Neural crest cell (in vitro differentiated cells): ENCODE results near the gene ESPL1. TPM values are rescaled to one million over a fixed set of nuclear protein-coding genes. Genes with fewer than 3 reads are reported as not detected.
"Not testable (repeated sequence)": the region's sequence is repeated elsewhere in the genome, so short reads cannot be mapped to it uniquely, and the experiment has no call there.

Experiments used
- DNase-seq: peaks from one replicate; pipeline ENCODE4 v3.0.0; 2021; ENCODE audit warnings: low read depth, mixed read lengths, low spot score
- H3K27ac Mint-ChIP-seq: one replicate; pipeline ENCODE4 v1.8.0; 2021; ENCODE audit warnings: mild to moderate bottlenecking, mixed read lengths; ENCODE audit not compliant: unreplicated experiment
- H3K27me3 Mint-ChIP-seq: 2 replicates; pipeline ENCODE4 v1.8.0; 2021; ENCODE audit warnings: low read depth, mild to moderate bottlenecking, mixed read lengths
- H3K36me3 Mint-ChIP-seq: 2 replicates; pipeline ENCODE4 v1.8.0; 2021; ENCODE audit warnings: low read depth, mild to moderate bottlenecking, mixed read lengths
- H3K4me1 Mint-ChIP-seq: 2 replicates; pipeline ENCODE4 v1.8.0; 2021; ENCODE audit warnings: mixed read lengths
- H3K4me3 Mint-ChIP-seq: one replicate; pipeline ENCODE4 v1.8.0; 2021; ENCODE audit warnings: mild to moderate bottlenecking, mixed read lengths
- H3K9me3 Mint-ChIP-seq: 2 replicates; pipeline ENCODE4 v1.8.0; 2021; ENCODE audit warnings: mixed read lengths
- total RNA-seq: library from RNA; stranded (reverse); gene quantifications from 2 replicates; pipeline ENCODE4 v1.2.1, GENCODE V29; 2021
- TF ChIP-seq, protein P1 (sequence below): fragments of 200-600 bp; sonication (generic); conservative IDR thresholded peaks from 2 replicates; pipeline ENCODE4 v1.5.0; 2021; ENCODE audit warnings: antibody characterized with exemption, mild to moderate bottlenecking

ESPL1 gene
- total RNA-seq, 1 donor from 2014 or later = 65.8 TPM

GRCh38 chr12:53295070-53295890 lies 27.2 kb downstream of the ESPL1 start, which contains the start of gene PFDN5:
PFDN5 (plus strand) TSS chr12:53295542; CDS start chr12:53295568, 26 bp downstream.
- H3K4me1 Mint-ChIP-seq = peaks cover 48% of the 10 kb centered on the region
- H3K9me3 Mint-ChIP-seq = no peaks in the 10 kb centered on the region
- TF ChIP-seq, protein P1, sequence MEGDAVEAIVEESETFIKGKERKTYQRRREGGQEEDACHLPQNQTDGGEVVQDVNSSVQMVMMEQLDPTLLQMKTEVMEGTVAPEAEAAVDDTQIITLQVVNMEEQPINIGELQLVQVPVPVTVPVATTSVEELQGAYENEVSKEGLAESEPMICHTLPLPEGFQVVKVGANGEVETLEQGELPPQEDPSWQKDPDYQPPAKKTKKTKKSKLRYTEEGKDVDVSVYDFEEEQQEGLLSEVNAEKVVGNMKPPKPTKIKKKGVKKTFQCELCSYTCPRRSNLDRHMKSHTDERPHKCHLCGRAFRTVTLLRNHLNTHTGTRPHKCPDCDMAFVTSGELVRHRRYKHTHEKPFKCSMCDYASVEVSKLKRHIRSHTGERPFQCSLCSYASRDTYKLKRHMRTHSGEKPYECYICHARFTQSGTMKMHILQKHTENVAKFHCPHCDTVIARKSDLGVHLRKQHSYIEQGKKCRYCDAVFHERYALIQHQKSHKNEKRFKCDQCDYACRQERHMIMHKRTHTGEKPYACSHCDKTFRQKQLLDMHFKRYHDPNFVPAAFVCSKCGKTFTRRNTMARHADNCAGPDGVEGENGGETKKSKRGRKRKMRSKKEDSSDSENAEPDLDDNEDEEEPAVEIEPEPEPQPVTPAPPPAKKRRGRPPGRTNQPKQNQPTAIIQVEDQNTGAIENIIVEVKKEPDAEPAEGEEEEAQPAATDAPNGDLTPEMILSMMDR = no peak
- peak; percentile 78 for DNase-seq
- H3K27me3 Mint-ChIP-seq = no peaks in the 10 kb centered on the region
- H3K4me3 Mint-ChIP-seq = peak within 1 kb of the TSS; percentile 100
- H3K36me3 Mint-ChIP-seq = peaks cover 26% of the 10 kb centered on the region
- peak within 1 kb of the TSS; percentile 99 for H3K27ac Mint-ChIP-seq

DNA sequence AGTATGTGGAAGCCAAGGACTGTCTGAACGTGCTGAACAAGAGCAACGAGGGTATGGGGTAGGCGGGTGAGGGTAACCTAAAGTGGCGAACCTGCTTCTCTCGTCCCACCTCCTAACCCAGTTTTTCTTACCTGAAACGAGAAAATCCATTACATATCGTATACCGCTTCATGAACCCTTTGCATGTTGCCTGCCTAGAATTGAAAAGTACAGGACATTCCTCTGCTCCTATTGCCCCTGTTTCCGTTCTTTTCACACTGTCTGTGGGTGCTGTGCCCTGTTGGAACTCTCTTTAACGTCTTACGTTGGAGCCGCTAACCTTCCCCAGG lies 27.8 kb downstream of the ESPL1 start:
- no peaks in the 10 kb centered on the region for H3K27me3 Mint-ChIP-seq
- H3K27ac Mint-ChIP-seq = peak overlapping the region; percentile 99
- no peaks in the 10 kb centered on the region for H3K9me3 Mint-ChIP-seq
- H3K4me1 Mint-ChIP-seq = peaks cover 54% of the 10 kb centered on the region
- TF ChIP-seq, protein P1 = no peak
- no peak for DNase-seq
- peaks cover 26% of the 10 kb centered on the region for H3K36me3 Mint-ChIP-seq
- peak overlapping the region; percentile 100 for H3K4me3 Mint-ChIP-seq

DNA sequence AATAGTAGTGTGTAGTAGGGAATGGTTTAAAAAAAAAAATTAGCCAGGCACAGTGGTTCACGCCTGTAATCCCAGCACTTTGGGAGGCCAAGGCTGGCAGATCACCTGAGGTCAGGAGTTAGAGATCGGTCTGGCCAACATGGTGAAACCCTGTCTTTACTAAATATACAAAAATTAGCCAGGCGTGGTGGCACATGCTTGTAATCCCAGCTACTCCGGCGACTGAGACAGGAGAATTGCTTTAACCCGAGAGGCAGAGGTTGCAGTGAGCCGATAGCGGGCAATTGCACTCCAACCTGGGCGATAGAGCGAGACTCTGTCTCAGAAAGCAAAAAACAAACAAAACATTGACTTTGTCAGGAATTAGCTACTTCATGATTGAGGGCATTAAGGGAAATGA lies 29.0 kb downstream of the ESPL1 start:
- H3K36me3 Mint-ChIP-seq = peaks cover 23% of the 10 kb centered on the region
- peaks cover 61% of the 10 kb centered on the region for H3K4me1 Mint-ChIP-seq
- DNase-seq, H3K27me3 Mint-ChIP-seq, H3K9me3 Mint-ChIP-seq, H3K27ac Mint-ChIP-seq: not testable (repeated sequence)
- H3K4me3 Mint-ChIP-seq = peak overlapping the region; percentile 100

GRCh38 chr12:53298164-53298563 lies 30.1 kb downstream of the ESPL1 start:
- peaks cover 18% of the 10 kb centered on the region for H3K36me3 Mint-ChIP-seq
- H3K27me3 Mint-ChIP-seq = no peaks in the 10 kb centered on the region
- H3K27ac Mint-ChIP-seq = no peak overlapping the region
- no peaks in the 10 kb centered on the region for H3K9me3 Mint-ChIP-seq
- TF ChIP-seq, protein P1 = no peak
- no peak for DNase-seq
- peaks cover 67% of the 10 kb centered on the region for H3K4me1 Mint-ChIP-seq
- peak overlapping the region; percentile 100 for H3K4me3 Mint-ChIP-seq

- H3K4me3 Mint-ChIP-seq = peak overlapping the region; percentile 100
- peak overlapping the region; percentile 98 for H3K27ac Mint-ChIP-seq
- DNase-seq = no peak
- H3K9me3 Mint-ChIP-seq = no peaks in the 10 kb centered on the region
- TF ChIP-seq, protein P1 = no peak
- H3K36me3 Mint-ChIP-seq = peaks cover 14% of the 10 kb centered on the region
- peaks cover 67% of the 10 kb centered on the region for H3K4me1 Mint-ChIP-seq
- H3K27me3 Mint-ChIP-seq = no peaks in the 10 kb centered on the region
Observed at GRCh38 chr12:53299101-53299453, 31.0 kb downstream of the ESPL1 start.

DNA sequence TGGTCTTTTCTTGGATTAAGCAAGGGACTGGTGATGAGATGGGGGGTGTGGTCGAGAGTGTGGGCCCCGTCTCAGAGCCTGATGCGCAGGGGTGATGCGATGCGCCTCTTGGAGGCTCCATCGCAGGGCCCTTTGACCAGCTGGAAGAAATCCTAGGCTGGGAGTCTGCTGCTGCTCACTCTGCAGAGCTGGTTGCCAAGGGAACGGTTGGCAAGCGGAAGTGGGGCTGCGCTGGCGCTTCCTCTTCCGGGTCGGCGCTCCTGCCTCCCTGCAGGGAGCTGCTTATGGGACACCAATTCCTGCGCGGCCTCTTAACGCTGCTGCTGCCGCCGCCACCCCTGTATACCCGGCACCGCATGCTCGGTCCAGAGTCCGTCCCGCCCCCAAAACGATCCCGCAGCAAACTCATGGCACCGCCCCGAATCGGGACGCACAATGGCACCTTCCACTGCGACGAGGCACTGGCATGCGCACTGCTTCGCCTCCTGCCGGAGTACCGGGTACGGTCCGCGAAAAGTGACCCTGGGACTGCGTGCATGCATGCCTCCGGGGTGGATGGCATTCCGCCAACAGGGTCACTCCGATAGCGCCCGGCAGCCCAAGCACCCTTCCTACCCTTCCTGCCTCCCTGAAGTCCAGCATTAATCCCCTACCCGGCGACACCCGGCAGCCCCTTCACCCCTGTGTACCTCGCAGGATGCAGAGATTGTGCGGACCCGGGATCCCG lies 31.5 kb downstream of the ESPL1 start, which contains the start of gene MYG1:
TSS of gene MYG1 (plus strand) at position 242 of the 727 bp plus-strand sequence. CDS start at position 285, 43 bp downstream.
- TF ChIP-seq, protein P1 = peak; percentile 43
- H3K27ac Mint-ChIP-seq = peak within 1 kb of the TSS; percentile 98
- H3K4me3 Mint-ChIP-seq = peak within 1 kb of the TSS; percentile 100
- H3K27me3 Mint-ChIP-seq = no peaks in the 10 kb centered on the region
- H3K4me1 Mint-ChIP-seq = peaks cover 67% of the 10 kb centered on the region
- peak; percentile 65 for DNase-seq
- H3K9me3 Mint-ChIP-seq = no peaks in the 10 kb centered on the region
- peaks cover 14% of the 10 kb centered on the region for H3K36me3 Mint-ChIP-seq
